Kidney epithelial cell (primary cell): ENCODE results near the gene CPED1. TPM values are rescaled to one million over a fixed set of nuclear protein-coding genes. Genes with fewer than 3 reads are reported as not detected.
"Not testable (repeated sequence)": the region's sequence is repeated elsewhere in the genome, so short reads cannot be mapped to it uniquely, and the experiment has no call there.

Experiments used
- DNase-seq: peaks from one replicate; pipeline ENCODE4 v3.0.0-alpha.2; 2010; ENCODE audit warnings: low read depth
- H3K27me3 ChIP-seq: 2 replicates; pipeline ENCODE4 v1.6.0; 2011; ENCODE audit warnings: low read length; ENCODE audit not compliant: control insufficient read depth, insufficient read depth
- H3K36me3 ChIP-seq: 2 replicates; pipeline ENCODE4 v1.5.1; 2011; ENCODE audit warnings: low read length; ENCODE audit not compliant: control insufficient read depth, insufficient read depth
- H3K4me3 ChIP-seq: 2 replicates; pipeline ENCODE4 v1.5.1; 2011; ENCODE audit warnings: low read depth, mild to moderate bottlenecking, control low read depth, low read length
- CTCF ChIP-seq: IDR thresholded peaks from 2 replicates; pipeline ENCODE4 v1.5.1; 2011; ENCODE audit warnings: mild to moderate bottlenecking, moderate library complexity, low read length, control low read depth, inconsistent platforms; ENCODE audit not compliant: insufficient read depth, poor library complexity, severe bottlenecking
- total RNA-seq: library from RNA; depleted of rRNA; stranded (reverse); fragments of >200 nt; gene quantifications from 2 replicates; pipeline ENCODE4 v1.2.3, GENCODE V29; 2015

CPED1 gene
- total RNA-seq, 1 donor from 2014 or later: 3.2 TPM

GRCh38 chr7:121000081-121000983 is 11.8 kb downstream of the CPED1 start:
- Histone ChIP-seq H3K4me3 (no peak overlapping the region), H3K27me3 (no peaks in the 10 kb centered on the region), H3K36me3 (no peaks in the 10 kb centered on the region)
- DNase-seq: no peak
- TF ChIP-seq CTCF: no peak

- H3K4me3 ChIP-seq: no peak overlapping the region
- TF ChIP-seq CTCF: no peak
- H3K36me3 ChIP-seq: no peaks in the 10 kb centered on the region
- DNase-seq: no peak
- no peaks in the 10 kb centered on the region for H3K27me3 ChIP-seq
Observed at GRCh38 chr7:121001234-121001906, 12.9 kb downstream of the CPED1 start.

GRCh38 chr7:121002048-121002756 is 13.7 kb downstream of the CPED1 start:
- H3K36me3 ChIP-seq: no peaks in the 10 kb centered on the region
- no peak for TF ChIP-seq CTCF
- no peak overlapping the region for H3K4me3 ChIP-seq
- H3K27me3 ChIP-seq: no peaks in the 10 kb centered on the region
- no peak for DNase-seq

GRCh38 chr7:121002757-121003200 is 14.3 kb downstream of the CPED1 start:
- H3K27me3 ChIP-seq: no peaks in the 10 kb centered on the region
- no peak for TF ChIP-seq CTCF
- no peak overlapping the region for H3K4me3 ChIP-seq
- no peaks in the 10 kb centered on the region for H3K36me3 ChIP-seq
- DNase-seq: no peak

- TF ChIP-seq CTCF: no peak
- Histone ChIP-seq H3K27me3 (no peaks in the 10 kb centered on the region), H3K36me3 (no peaks in the 10 kb centered on the region), H3K4me3 (no peak overlapping the region)
- no peak for DNase-seq
Observed at GRCh38 chr7:121003986-121004685, 15.6 kb downstream of the CPED1 start.

- not testable (repeated sequence) for DNase-seq, H3K27me3 ChIP-seq, H3K4me3 ChIP-seq, H3K36me3 ChIP-seq
Observed at GRCh38 chr7:121005058-121005457, 16.5 kb downstream of the CPED1 start.
